K562 (cell line): ENCODE measurements around the gene C16orf86. TPM values are rescaled to one million over a fixed set of nuclear protein-coding genes. Genes with fewer than 3 reads are reported as not detected.

Experiments used
- ARID4B ChIP-seq: sonication (generic); formaldehyde crosslinking; IDR thresholded peaks from 2 replicates; pipeline ENCODE4 v1.8.0; 2022; ENCODE audit warnings: mild to moderate bottlenecking, missing genetic modification reagents
- RCOR1 ChIP-seq, 2 experiments: IDR thresholded peaks; 2 replicates each; pipeline ENCODE4 v1.6.1; 2012; ENCODE audit warnings: low read depth in 2 of 2, low read length in 2 of 2, borderline replicate concordance in 1 of 2, improper control_type of control experiment in 1 of 2
- TFAP4 ChIP-seq: sonication (generic); formaldehyde crosslinking; IDR thresholded peaks from 2 replicates; pipeline ENCODE4 v1.8.0; 2022; ENCODE audit warnings: missing genetic modification reagents, mild to moderate bottlenecking, moderate library complexity, borderline replicate concordance
- ZNF740 ChIP-seq, 3 experiments: fragments of 200-800 bp in 1 of 3; sonication (Bioruptor generic) in 1 of 3; sonication (generic) in 1 of 3; formaldehyde crosslinking in 1 of 3; IDR thresholded peaks; 2 replicates each; pipeline versions ENCODE4 v1.6.1 to v1.8.0; 2016 to 2022; ENCODE audit warnings: mild to moderate bottlenecking in 2 of 3, missing compliant biosample characterization in 2 of 3, missing genetic modification characterization in 2 of 3, missing genetic modification reagents in 1 of 3
- polyA plus RNA-seq, 8 experiments: library from polyadenylated mRNA; depleted of rRNA in 4 of 8; stranded (reverse) in 5 of 8; unstranded in 3 of 8; fragments of >200 nt; fragmentation: Nextera tagmentation in 2 of 8; fragmentation: Illumina TruSeq in 1 of 8; extraction: Ambion mirVana in 2 of 8; extraction: Trizol in 1 of 8; gene quantifications; 2 replicates each; pipeline versions ENCODE4 v1.2.1 to v1.2.3, GENCODE V29; 2011 to 2014; ENCODE audit warnings: inconsistent platforms in 1 of 8, missing spikeins in 1 of 8
- total RNA-seq, 7 experiments: library from RNA; depleted of rRNA in 6 of 7; stranded (reverse); fragments of >200 nt in 6 of 7; fragmentation: Illumina TruSeq in 2 of 7; extraction: Trizol in 2 of 7; gene quantifications; 2 replicates each; pipeline versions ENCODE4 v1.2.1 to v1.2.3, GENCODE V29; 2011 to 2021; ENCODE audit warnings: low replicate concordance in 1 of 7
- TF ChIP-seq, protein P1 (sequence below): fragments of 450-650 bp; IDR thresholded peaks from 2 replicates; pipeline ENCODE4 v1.6.1; 2016; ENCODE audit warnings: mild to moderate bottlenecking, moderate library complexity

Gene C16orf86
- total and polyA plus RNA-seq, 9 of the 15 experiments (the other 6 are each of a cell fraction or from before 2014, with no cell fraction given), result 0.13 to 1.2 (median 0.27) TPM; not detected in 3

DNA sequence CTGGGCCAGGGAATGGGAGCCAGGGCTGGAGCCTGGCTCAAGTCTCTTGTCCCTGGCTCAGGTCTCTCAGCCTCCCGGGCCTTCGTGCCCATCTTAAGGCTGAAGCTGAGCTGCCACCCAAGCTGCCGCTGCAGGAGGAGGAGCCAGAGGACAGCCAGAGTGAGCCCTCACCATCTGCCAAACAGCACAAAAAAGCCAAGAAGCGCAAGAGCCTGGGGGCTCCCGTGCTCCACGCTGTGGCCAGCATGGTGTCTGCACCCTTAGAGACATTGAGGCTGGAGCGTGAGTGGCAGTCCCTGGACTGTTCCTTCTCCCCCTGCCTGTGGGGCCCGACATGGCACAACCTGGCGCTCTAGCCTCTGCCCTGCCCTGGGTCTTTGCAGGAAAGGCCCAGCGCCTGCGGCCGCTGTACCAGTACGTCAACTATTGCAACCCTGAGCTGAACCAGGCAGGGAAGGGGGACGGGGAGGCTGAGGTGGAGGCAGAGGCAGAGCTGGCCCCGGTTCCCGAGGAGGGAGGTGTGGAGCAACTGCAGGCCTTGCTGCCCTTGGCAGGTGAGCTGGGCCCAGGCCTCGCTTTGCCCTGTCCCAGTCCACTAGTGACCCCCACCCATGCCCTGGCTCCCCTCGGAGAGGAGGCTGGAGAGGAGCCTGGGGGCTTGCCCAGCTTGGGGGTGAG lies 1.3 kb downstream of the C16orf86 start (continued):
- TF ChIP-seq ARID4B (CRISPR knock-in tag) (peak; percentile 23; the same call in 1 of the 2 replicates), TFAP4 (CRISPR knock-in tag) (peak; percentile 69; the same call in 1 of the 2 replicates), RCOR1 (IDR thresholded peaks at IDR 0.05; ENCODE audit: borderline replicate concordance in 1 of 2, low read depth in 2 of 2, low read length in 2 of 2) (peak in 1 of 2 experiments; percentile 32; a peak in 1 of 4 replicates), ZNF740 (CRISPR knock-in tag; IDR thresholded peaks at IDR 0.05) (peak; percentile 21; the same call in 1 of the 2 replicates), ZNF740 (tag; IDR thresholded peaks at IDR 0.05) (no peak)
- TF ChIP-seq, protein P1, sequence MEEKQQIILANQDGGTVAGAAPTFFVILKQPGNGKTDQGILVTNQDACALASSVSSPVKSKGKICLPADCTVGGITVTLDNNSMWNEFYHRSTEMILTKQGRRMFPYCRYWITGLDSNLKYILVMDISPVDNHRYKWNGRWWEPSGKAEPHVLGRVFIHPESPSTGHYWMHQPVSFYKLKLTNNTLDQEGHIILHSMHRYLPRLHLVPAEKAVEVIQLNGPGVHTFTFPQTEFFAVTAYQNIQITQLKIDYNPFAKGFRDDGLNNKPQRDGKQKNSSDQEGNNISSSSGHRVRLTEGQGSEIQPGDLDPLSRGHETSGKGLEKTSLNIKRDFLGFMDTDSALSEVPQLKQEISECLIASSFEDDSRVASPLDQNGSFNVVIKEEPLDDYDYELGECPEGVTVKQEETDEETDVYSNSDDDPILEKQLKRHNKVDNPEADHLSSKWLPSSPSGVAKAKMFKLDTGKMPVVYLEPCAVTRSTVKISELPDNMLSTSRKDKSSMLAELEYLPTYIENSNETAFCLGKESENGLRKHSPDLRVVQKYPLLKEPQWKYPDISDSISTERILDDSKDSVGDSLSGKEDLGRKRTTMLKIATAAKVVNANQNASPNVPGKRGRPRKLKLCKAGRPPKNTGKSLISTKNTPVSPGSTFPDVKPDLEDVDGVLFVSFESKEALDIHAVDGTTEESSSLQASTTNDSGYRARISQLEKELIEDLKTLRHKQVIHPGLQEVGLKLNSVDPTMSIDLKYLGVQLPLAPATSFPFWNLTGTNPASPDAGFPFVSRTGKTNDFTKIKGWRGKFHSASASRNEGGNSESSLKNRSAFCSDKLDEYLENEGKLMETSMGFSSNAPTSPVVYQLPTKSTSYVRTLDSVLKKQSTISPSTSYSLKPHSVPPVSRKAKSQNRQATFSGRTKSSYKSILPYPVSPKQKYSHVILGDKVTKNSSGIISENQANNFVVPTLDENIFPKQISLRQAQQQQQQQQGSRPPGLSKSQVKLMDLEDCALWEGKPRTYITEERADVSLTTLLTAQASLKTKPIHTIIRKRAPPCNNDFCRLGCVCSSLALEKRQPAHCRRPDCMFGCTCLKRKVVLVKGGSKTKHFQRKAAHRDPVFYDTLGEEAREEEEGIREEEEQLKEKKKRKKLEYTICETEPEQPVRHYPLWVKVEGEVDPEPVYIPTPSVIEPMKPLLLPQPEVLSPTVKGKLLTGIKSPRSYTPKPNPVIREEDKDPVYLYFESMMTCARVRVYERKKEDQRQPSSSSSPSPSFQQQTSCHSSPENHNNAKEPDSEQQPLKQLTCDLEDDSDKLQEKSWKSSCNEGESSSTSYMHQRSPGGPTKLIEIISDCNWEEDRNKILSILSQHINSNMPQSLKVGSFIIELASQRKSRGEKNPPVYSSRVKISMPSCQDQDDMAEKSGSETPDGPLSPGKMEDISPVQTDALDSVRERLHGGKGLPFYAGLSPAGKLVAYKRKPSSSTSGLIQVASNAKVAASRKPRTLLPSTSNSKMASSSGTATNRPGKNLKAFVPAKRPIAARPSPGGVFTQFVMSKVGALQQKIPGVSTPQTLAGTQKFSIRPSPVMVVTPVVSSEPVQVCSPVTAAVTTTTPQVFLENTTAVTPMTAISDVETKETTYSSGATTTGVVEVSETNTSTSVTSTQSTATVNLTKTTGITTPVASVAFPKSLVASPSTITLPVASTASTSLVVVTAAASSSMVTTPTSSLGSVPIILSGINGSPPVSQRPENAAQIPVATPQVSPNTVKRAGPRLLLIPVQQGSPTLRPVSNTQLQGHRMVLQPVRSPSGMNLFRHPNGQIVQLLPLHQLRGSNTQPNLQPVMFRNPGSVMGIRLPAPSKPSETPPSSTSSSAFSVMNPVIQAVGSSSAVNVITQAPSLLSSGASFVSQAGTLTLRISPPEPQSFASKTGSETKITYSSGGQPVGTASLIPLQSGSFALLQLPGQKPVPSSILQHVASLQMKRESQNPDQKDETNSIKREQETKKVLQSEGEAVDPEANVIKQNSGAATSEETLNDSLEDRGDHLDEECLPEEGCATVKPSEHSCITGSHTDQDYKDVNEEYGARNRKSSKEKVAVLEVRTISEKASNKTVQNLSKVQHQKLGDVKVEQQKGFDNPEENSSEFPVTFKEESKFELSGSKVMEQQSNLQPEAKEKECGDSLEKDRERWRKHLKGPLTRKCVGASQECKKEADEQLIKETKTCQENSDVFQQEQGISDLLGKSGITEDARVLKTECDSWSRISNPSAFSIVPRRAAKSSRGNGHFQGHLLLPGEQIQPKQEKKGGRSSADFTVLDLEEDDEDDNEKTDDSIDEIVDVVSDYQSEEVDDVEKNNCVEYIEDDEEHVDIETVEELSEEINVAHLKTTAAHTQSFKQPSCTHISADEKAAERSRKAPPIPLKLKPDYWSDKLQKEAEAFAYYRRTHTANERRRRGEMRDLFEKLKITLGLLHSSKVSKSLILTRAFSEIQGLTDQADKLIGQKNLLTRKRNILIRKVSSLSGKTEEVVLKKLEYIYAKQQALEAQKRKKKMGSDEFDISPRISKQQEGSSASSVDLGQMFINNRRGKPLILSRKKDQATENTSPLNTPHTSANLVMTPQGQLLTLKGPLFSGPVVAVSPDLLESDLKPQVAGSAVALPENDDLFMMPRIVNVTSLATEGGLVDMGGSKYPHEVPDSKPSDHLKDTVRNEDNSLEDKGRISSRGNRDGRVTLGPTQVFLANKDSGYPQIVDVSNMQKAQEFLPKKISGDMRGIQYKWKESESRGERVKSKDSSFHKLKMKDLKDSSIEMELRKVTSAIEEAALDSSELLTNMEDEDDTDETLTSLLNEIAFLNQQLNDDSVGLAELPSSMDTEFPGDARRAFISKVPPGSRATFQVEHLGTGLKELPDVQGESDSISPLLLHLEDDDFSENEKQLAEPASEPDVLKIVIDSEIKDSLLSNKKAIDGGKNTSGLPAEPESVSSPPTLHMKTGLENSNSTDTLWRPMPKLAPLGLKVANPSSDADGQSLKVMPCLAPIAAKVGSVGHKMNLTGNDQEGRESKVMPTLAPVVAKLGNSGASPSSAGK, result peak; percentile 19; the same call in 1 of the 2 replicates
